ENCODE results near the gene TMEM238. TPM values are rescaled to one million over a fixed set of nuclear protein-coding genes. Genes with fewer than 3 reads are reported as not detected.

TMEM238 gene
- total RNA-seq, 1 experiment from 2014 or later = 7.4 TPM

GRCh38 chr19:55390461-55390880, 6.4 kb upstream of the TMEM238 start:
- 0 out of 2 replicates have a peak overlapping the region, but pooled peaks have one; percentile 2 for H3K27ac ChIP-seq (ENCODE audit: low read length)
- intact Hi-C loops (cut with micrococcal nuclease; ENCODE audit: unreplicated experiment) = no loop called here
- H3K9me3 ChIP-seq (ENCODE audit: control insufficient read depth, insufficient read depth, low read depth, low read length) = no peaks in the 10 kb centered on the region
- no TSS peak for BruUV-seq (replicated peaks)
- no peak for DNase-seq (ENCODE audit: low read depth, low spot score)
- POLR2A ChIA-PET = interaction anchor here (0.6 to 1.9 kb wide), 4 partner anchors 9 to 224 kb away, joined by 3 to 7 read pairs (median 4); partner anchors contain the start of gene DNAAF3
- no peak overlapping the region for H3K4me3 ChIP-seq (ENCODE audit: low read depth in 2 of 2, low read length in 2 of 2)
- no peaks in the 10 kb centered on the region for H3K27me3 ChIP-seq (ENCODE audit: control insufficient read depth, insufficient read depth, low read length)
- CTCF ChIA-PET = no interaction called here
- peaks cover 22% of the 10 kb centered on the region for H3K36me3 ChIP-seq (ENCODE audit: control insufficient read depth, insufficient read depth, low read length)
- H3K4me1 ChIP-seq (ENCODE audit: control insufficient read depth, insufficient read depth, low read length) = peaks cover 53% of the 10 kb centered on the region
- TF ChIP-seq TCF7L2 (IDR thresholded peaks at IDR 0.05; ENCODE audit: low read depth, low read length) (peak; percentile 32; the same call in 1 of the 2 replicates), POLR2AphosphoS5 (IDR thresholded peaks at IDR 0.05; ENCODE audit: low read depth, low read length) (no peak)
- ATAC-seq = peak; percentile 9; the same call in 1 of the 2 replicates
- in situ Hi-C loops (cut with HindIII; ENCODE audit: low pct_unique_long_range_greater_than_20kb, low sequenced_read_pairs) = no loop called here

DNA sequence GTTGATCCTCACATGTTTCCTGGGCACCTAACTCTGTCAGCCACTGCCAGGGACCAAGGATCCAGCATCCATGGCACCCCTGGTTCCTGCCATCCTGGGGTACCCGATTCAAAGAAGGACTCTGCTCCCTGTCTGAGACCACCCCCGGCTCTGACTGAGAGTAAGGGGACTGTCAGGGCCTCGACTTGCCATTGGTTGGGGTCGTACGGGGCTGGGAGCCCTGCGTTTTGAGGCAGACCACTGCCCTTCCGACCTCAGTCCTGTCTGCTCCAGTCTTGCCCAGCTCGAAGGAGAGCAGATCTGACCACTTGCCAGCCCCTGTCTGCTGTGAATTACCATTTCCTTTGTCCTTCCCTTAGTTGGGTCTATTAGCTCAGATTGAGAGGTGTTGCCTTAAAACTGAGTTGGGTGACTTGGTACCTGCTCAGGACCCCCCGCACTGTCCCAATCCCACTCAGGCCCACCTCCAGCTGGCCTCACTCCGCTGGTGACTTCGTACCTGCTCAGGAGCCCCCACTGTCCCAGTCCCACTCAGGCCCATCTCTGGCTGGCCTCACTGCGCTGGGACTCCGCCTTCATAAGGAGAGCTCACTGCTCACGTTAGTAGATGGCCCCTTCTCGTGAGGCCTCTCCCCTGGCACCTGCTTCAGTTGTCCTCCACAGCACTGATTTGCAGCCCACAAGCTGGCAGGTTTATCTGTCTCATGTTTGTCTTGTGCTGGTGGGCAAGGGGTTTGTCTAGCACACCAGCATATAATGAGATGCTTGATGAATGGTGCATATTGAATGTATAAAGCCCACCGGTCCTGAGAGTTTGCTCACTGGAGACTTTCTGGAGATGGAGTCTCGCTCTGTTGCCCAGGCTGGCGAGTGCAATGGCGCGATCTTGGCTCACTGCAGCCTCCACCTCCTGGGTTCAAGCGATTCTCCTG, 5.6 kb upstream of the TMEM238 start:
- H3K36me3 ChIP-seq (ENCODE audit: control insufficient read depth, insufficient read depth, low read length) = peaks cover 22% of the 10 kb centered on the region
- DNase-seq (ENCODE audit: low read depth, low spot score) = no peak
- no peaks in the 10 kb centered on the region for H3K9me3 ChIP-seq (ENCODE audit: control insufficient read depth, insufficient read depth, low read depth, low read length)
- H3K4me3 ChIP-seq (ENCODE audit: low read depth in 2 of 2, low read length in 2 of 2) = no peak overlapping the region
- no peak overlapping the region for H3K27ac ChIP-seq (ENCODE audit: low read length)
- intact Hi-C loops (cut with micrococcal nuclease; ENCODE audit: unreplicated experiment) (no loop called here), in situ Hi-C loops (cut with HindIII; ENCODE audit: low pct_unique_long_range_greater_than_20kb, low sequenced_read_pairs) (no loop called here)
- POLR2A ChIA-PET = interaction anchor here (0.6 to 1.9 kb wide), 4 partner anchors 10 to 223 kb away, joined by 3 to 7 read pairs (median 4); partner anchors contain the start of gene DNAAF3
- CTCF ChIA-PET = no interaction called here
- no TSS peak for BruUV-seq (replicated peaks)
- H3K4me1 ChIP-seq (ENCODE audit: control insufficient read depth, insufficient read depth, low read length) = peaks cover 58% of the 10 kb centered on the region
- no peak for ATAC-seq
- no peaks in the 10 kb centered on the region for H3K27me3 ChIP-seq (ENCODE audit: control insufficient read depth, insufficient read depth, low read length)
- TF ChIP-seq POLR2AphosphoS5 (IDR thresholded peaks at IDR 0.05; ENCODE audit: low read depth, low read length) (peak; percentile 7; the same call in 1 of the 2 replicates), SIN3A (IDR thresholded peaks at IDR 0.05; ENCODE audit: borderline replicate concordance, insufficient read depth, low read depth, low read length) (no peak), TCF7L2 (IDR thresholded peaks at IDR 0.05; ENCODE audit: low read depth, low read length) (no peak)
- TF ChIP-seq, protein P1, sequence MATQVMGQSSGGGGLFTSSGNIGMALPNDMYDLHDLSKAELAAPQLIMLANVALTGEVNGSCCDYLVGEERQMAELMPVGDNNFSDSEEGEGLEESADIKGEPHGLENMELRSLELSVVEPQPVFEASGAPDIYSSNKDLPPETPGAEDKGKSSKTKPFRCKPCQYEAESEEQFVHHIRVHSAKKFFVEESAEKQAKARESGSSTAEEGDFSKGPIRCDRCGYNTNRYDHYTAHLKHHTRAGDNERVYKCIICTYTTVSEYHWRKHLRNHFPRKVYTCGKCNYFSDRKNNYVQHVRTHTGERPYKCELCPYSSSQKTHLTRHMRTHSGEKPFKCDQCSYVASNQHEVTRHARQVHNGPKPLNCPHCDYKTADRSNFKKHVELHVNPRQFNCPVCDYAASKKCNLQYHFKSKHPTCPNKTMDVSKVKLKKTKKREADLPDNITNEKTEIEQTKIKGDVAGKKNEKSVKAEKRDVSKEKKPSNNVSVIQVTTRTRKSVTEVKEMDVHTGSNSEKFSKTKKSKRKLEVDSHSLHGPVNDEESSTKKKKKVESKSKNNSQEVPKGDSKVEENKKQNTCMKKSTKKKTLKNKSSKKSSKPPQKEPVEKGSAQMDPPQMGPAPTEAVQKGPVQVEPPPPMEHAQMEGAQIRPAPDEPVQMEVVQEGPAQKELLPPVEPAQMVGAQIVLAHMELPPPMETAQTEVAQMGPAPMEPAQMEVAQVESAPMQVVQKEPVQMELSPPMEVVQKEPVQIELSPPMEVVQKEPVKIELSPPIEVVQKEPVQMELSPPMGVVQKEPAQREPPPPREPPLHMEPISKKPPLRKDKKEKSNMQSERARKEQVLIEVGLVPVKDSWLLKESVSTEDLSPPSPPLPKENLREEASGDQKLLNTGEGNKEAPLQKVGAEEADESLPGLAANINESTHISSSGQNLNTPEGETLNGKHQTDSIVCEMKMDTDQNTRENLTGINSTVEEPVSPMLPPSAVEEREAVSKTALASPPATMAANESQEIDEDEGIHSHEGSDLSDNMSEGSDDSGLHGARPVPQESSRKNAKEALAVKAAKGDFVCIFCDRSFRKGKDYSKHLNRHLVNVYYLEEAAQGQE (IDR thresholded peaks at IDR 0.05; ENCODE audit: insufficient read depth in 1 of 2, low read depth in 2 of 2, low read length in 1 of 2) = no peak

DNA sequence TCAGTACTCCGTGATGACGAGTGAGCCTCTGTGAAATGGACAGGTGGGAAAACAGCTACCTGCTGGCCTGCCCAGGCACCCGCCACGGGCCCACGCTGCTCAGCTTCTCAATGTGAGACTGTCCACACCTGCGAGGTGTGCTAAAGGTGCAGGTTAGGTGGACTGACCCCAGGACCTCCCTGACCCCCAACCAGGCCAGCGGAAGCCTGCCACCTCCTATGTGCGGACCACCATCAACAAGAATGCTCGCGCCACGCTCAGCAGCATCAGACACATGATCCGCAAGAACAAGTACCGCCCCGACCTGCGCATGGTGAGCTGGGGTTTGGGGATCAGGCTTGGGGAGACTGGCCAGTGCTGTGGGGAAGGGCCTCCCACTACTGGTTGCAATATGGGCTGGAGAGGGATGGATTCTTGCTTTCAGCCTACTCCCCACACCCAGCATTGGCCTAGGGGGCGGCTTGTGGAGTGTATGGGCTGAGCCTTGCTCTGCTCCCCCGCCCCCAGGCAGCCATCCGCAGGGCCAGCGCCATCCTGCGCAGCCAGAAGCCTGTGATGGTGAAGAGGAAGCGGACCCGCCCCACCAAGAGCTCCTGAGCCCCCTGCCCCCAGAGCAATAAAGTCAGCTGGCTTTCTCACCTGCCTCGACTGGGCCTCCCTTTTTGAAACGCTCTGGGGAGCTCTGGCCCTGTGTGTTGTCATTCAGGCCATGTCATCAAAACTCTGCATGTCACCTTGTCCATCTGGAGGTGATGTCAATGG, 3.8 kb upstream of the TMEM238 start:
- no peak for TF ChIP-seq POLR2AphosphoS5 (IDR thresholded peaks at IDR 0.05; ENCODE audit: low read depth, low read length)
- no peak for TF ChIP-seq TCF7L2 (IDR thresholded peaks at IDR 0.05; ENCODE audit: low read depth, low read length)
- TF ChIP-seq, protein P2, sequence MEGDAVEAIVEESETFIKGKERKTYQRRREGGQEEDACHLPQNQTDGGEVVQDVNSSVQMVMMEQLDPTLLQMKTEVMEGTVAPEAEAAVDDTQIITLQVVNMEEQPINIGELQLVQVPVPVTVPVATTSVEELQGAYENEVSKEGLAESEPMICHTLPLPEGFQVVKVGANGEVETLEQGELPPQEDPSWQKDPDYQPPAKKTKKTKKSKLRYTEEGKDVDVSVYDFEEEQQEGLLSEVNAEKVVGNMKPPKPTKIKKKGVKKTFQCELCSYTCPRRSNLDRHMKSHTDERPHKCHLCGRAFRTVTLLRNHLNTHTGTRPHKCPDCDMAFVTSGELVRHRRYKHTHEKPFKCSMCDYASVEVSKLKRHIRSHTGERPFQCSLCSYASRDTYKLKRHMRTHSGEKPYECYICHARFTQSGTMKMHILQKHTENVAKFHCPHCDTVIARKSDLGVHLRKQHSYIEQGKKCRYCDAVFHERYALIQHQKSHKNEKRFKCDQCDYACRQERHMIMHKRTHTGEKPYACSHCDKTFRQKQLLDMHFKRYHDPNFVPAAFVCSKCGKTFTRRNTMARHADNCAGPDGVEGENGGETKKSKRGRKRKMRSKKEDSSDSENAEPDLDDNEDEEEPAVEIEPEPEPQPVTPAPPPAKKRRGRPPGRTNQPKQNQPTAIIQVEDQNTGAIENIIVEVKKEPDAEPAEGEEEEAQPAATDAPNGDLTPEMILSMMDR (IDR thresholded peaks at IDR 0.05) = no peak
- TF ChIP-seq SIN3A (IDR thresholded peaks at IDR 0.05; ENCODE audit: borderline replicate concordance, insufficient read depth, low read depth, low read length) = no peak
- H3K4me1 ChIP-seq (ENCODE audit: control insufficient read depth, insufficient read depth, low read length) = peaks cover 52% of the 10 kb centered on the region
- no peaks in the 10 kb centered on the region for H3K9me3 ChIP-seq (ENCODE audit: control insufficient read depth, insufficient read depth, low read depth, low read length)
- no peak for DNase-seq (ENCODE audit: low read depth, low spot score)
- no TSS peak for BruUV-seq (replicated peaks)
- H3K4me3 ChIP-seq (ENCODE audit: low read depth in 2 of 2, low read length in 2 of 2) = peak overlapping the region; percentile 83 to 98
- ChIA-PET CTCF (no interaction called here), POLR2A (no interaction called here)
- H3K27ac ChIP-seq (ENCODE audit: low read length) = peak overlapping the region; percentile 97
- no peak for ATAC-seq
- H3K36me3 ChIP-seq (ENCODE audit: control insufficient read depth, insufficient read depth, low read length) = peaks cover 22% of the 10 kb centered on the region
- in situ Hi-C loops (cut with HindIII; ENCODE audit: low pct_unique_long_range_greater_than_20kb, low sequenced_read_pairs) (no loop called here), intact Hi-C loops (cut with micrococcal nuclease; ENCODE audit: unreplicated experiment) (no loop called here)
- H3K27me3 ChIP-seq (ENCODE audit: control insufficient read depth, insufficient read depth, low read length) = no peaks in the 10 kb centered on the region
